H1 (cell line): ENCODE results near the gene GPR156. TPM values are rescaled to one million over a fixed set of nuclear protein-coding genes. Genes with fewer than 3 reads are reported as not detected.

Experiments
- CHD1 ChIP-seq: IDR thresholded peaks from 2 replicates; pipeline ENCODE4 v1.6.1; 2012; ENCODE audit warnings: low read depth, low read length, improper control_type of control experiment
- MAFK ChIP-seq: IDR thresholded peaks from 2 replicates; pipeline ENCODE4 v1.6.1; 2012; ENCODE audit warnings: low read depth, mild to moderate bottlenecking, improper control_type of control experiment, low read length
- polyA plus RNA-seq, 7 experiments: library from polyadenylated mRNA; depleted of rRNA in 3 of 7; stranded (reverse) in 5 of 7; unstranded in 2 of 7; fragments of >200 nt in 5 of 7; fragments of 200-250 nt in 2 of 7; gene quantifications; 1 replicate in 5 of 7; 2 replicates in 1 of 7; 4 replicates in 1 of 7; pipeline versions ENCODE4 v1.2.1 to v1.2.3, GENCODE V29; 2011 to 2013; ENCODE audit warnings: missing spikeins in 2 of 7, mixed read lengths in 2 of 7
- total RNA-seq: library from RNA; stranded (reverse); fragmentation: NEBNext Ultra II Directional; extraction: Animal tissue kit (Norgen Biotek cat#: 25700); gene quantifications from 2 replicates; pipeline ENCODE4 v1.2.1, GENCODE V29; 2021
- TF ChIP-seq, protein P1 (sequence below): IDR thresholded peaks from 2 replicates; pipeline ENCODE4 v1.6.1; 2011; ENCODE audit warnings: low read depth, mild to moderate bottlenecking, low read length; ENCODE audit not compliant: insufficient read depth

The GPR156 gene
- total and polyA plus RNA-seq, 2 of the 8 experiments (the other 6 are each of a cell fraction or from before 2014, with no cell fraction given): 1.6 to 1.8 TPM

DNA sequence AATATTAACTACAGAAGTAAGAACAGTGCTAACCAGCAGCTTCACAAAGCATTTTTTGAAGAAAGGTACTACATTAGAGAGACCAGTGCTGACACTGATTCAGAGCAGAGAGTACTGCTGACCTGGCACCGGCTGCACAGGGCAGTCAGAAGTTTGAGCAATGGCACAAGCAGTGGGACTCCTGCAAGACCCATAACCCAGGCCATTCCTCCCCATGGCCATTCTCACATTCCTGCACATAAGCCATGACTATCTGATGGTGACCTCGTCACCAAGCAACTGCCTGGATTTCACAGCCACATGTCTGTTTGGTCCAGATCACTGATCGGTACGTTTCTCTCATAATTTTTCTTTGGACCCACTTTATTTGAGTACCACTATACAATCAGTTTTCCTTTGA is 88.7 kb downstream of the GPR156 start (continued):
- no peak for TF ChIP-seq CHD1
- no peak for TF ChIP-seq MAFK
- TF ChIP-seq, protein P1, sequence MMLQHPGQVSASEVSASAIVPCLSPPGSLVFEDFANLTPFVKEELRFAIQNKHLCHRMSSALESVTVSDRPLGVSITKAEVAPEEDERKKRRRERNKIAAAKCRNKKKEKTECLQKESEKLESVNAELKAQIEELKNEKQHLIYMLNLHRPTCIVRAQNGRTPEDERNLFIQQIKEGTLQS: no peak
